ENCODE results near the gene GAD1.

DNA sequence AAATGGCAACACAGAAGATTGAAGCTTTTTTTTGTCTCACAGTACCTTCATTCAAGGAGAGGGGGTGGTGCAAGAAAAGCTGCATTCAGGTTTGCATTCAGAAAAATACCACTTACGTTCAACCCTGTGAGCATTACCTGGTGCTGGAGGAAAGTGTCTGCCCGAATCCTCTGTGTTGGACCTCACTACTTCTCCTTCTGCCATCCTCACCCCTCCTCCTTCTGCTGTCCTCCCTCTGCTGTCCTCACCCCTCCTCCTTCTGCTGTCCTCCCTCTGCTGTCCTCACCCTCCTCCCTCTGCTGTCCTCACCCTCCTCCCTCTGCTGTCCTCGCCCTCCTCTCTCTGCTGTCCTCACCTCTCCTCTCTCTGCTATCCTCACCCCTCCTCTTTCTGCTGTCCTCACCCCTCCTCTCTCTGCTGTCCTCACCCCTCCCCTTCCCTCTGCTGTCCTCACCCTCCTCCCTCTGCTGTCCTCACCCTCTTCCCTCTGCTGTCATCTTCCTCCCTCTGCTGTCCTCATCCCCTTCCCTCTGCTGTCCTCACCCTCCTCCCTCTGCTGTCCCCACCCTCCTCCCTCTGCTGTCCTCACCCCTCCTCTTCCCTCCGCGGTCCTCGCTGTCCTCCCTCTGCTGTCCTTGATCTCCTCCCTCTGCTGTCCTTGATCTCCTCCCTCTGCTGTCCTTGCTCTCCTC lies 11.3 kb downstream of the GAD1 start:
- TF ChIP-seq POLR2AphosphoS5 (IDR thresholded peaks at IDR 0.05) = no peak
- TF ChIP-seq, protein P1, sequence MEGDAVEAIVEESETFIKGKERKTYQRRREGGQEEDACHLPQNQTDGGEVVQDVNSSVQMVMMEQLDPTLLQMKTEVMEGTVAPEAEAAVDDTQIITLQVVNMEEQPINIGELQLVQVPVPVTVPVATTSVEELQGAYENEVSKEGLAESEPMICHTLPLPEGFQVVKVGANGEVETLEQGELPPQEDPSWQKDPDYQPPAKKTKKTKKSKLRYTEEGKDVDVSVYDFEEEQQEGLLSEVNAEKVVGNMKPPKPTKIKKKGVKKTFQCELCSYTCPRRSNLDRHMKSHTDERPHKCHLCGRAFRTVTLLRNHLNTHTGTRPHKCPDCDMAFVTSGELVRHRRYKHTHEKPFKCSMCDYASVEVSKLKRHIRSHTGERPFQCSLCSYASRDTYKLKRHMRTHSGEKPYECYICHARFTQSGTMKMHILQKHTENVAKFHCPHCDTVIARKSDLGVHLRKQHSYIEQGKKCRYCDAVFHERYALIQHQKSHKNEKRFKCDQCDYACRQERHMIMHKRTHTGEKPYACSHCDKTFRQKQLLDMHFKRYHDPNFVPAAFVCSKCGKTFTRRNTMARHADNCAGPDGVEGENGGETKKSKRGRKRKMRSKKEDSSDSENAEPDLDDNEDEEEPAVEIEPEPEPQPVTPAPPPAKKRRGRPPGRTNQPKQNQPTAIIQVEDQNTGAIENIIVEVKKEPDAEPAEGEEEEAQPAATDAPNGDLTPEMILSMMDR (IDR thresholded peaks at IDR 0.05) = no peak
- no peak for TF ChIP-seq POLR2A (IDR thresholded peaks at IDR 0.05)

Data from breast epithelium (tissue), 3 donors.